Muscle of back (tissue), 11 donors: ENCODE results near the gene PLA2R1. TPM values are rescaled to one million over a fixed set of nuclear protein-coding genes. Genes with fewer than 3 reads are reported as not detected.

Experiments
- DNase-seq, 3 donors: peaks; one replicate each; pipeline versions ENCODE4 v3.0.0 to v3.0.0-alpha.2; 2013
- polyA plus RNA-seq, 10 donors: library from polyadenylated mRNA; unstranded; fragments of 120-200 nt; gene quantifications; one replicate each; pipeline ENCODE4 v1.2.1, GENCODE V29; 2013; ENCODE audit not compliant: insufficient read length in 10 of 10

The PLA2R1 gene
- polyA plus RNA-seq, 10 donors = 1.2 to 3.9 (median 1.8) TPM

DNA sequence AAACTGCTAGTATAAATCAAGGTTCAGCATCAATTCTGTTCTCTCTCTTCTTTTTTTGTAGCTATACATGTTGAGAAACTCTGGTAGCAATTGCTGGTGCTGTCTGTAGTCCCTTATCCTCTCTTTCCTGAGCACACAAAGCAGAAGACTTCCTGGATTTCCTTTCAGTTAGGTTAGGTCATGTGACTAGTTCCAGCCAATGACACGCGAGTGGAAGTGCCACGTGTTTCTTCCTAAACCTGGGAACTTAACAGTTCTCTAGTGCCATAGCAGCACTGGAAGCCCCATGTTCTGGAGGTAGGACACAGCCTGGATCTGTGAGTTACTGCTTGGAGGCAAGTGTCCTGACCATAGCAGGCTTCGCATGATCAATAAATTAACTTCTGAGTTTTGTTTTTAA is 125.9 kb downstream of the PLA2R1 start:
- no peak for DNase-seq

DNA sequence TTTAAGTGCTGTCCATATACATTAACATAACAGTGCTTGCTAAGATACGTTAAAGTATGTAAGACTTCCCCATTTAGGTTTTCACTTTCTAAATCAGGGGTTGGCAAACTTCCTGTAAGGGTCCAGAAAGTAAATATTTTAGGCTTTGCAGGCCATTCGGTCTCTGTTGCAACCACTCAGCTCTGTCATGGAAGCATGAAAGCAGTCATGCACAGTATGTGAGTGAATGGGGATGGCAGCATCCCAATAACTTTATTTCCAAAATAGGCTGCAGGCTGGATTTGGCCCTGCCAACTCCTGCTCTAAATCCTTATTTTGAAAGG is 128.7 kb downstream of the PLA2R1 start:
- DNase-seq = peak in 1 of 3 donors; percentile 47

DNA sequence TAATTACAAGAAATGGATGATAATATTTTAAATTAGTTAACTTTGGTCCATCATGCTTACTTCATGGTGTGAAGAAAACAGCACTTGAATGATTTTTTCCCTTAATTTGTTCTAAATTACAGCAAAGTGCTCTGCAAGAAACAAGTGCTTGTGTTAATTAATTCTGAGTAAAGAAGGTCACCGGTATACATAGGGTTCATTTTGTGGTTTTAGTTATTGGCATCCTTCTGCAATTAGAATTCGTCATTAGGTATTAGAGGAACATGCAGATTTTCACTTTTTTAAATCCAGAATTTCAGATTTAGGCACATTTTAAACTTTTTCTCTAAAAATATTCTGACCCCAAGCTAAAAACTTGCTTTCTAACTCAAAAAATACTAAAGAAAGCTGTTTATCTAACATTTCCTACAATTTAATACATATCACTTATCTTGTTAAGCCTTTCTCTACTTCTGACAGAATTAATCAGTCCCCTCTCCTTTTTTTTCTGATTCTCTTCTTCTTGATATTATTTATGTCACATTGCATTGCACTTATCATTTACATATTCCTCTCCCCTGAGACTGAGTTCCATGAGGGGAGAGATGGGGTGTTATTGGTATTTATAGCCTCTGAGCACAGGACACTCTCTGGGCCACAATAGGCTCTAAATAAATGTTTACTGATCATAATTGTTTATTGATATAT is 129.2 kb downstream of the PLA2R1 start:
- DNase-seq = no peak

DNA sequence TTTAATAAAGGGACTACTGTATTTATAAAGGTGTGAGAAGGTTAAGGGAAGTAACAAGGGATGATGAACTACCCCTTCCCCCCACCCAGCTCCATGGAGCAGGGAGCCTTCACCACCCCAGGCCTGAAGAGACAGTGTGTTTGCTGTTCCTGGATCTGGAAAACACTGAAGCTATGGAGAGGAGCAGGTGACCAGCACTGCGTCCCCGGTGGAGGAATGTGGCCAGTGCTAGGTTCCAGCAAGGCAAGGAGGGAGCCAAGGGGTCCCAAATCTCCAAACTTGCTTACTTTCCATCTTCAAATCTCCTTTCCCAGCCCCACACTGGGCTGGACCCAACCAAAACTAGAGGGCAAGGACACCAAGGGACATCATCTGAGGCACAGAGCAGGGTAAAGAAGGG is 135.7 kb downstream of the PLA2R1 start:
- DNase-seq = no peak

DNA sequence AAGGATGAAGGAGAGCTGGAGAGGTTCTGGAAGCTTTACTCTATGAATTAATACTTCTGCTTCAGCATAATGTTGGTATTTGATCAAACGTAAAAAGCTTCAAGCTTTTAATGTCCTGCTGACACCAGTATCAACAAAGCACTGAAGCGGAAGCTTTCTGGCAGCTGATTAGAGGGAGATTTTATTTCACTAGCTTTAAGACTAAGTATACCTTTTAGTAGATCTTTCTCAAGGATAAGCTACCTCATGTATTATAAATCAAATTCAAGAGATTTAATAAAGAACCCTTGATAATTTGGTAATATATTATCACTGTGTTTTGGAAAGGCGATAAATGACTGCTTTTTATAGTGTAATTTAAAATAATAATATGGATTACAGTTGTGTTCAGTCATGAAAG is 136.4 kb downstream of the PLA2R1 start:
- DNase-seq = no peak

DNA sequence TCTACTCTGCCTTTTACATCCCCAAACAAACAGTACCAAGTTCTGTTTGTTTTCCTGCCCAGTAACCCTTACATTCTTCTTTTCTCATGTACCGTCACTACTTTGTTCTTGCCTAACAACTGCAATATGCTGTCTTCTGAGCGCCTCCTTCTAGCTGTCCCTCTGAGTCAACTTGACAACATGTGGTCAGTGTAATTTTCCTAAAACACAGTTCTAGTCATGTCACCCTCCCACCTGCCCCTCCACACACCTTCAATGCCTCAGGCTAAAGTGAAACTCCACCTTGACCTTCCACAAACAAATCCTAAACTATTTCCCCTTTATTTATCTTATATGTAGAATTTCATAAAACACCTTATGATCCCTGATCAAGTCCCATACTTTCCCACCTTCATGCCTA is 139.9 kb downstream of the PLA2R1 start:
- DNase-seq = no peak

DNA sequence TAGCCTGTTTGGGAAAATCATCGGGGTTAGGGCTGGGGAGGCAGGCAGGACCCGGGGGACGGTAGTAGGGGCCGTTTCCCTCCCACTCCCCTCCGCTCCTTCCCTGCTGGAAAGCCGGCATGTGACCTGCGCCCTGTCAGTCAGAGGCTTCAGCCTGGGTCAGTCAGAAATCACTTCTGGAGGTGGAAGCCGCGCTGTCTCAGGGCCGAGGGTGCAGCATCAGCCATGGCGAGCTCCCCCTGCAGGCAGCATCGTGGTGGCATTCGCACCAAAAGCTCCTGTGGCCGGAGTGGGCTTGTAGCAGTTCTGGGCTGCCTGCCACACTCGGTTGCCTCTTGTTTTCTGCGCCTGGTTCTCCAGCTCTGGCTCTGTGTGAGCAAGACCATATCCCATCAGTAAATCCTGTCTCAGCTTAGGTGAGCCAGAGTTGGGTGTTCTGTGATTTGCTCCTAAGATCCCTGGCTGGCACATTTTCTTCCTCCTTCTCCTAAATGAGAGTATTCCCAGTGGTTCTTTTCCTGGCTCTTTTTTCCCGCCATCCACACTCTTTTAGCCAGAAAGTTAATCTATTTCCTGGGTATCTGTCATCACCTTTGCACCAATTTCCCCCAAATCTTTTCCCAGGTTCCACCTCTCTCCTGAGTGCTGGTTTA is 140.5 kb downstream of the PLA2R1 start:
- peak in 2 of 3 donors; percentile 30 to 58 for DNase-seq

DNA sequence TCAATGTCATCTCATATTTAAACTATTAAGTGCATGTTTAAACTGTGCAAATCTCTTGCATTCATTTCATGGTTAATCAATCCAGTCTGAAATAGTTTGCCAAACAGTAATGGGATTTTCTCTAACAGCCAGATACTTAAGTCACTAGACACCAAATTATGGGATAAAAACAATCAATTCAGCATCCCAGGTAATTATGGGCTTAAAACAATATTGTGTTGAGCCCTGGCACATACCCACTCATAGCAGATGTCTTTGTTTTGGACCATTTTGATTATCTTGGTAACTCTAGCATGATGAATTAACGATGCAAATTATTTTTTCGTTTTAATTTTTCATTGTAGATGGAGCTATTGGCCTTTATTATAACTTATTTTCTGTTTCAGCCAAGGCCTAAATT is 145.9 kb downstream of the PLA2R1 start:
- DNase-seq = no peak

DNA sequence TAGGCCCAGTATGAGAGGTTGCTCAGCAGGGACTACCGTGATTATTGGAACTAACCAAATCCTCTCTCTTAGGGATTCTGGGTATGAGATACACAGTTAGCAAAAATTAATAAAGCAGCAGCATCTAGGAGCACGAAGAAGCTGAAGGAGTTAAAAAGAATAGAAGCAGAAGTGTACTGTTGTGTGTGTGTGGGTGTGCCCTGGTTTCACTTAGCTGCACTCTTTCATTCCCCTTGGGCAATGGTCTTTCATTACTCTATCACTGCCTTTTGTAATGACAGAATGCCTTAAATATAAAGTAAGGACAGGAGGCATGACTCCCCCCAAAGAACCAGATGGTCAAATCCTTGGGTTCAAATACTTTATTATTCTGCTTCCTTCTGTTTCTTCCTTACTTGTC is 148.5 kb downstream of the PLA2R1 start:
- no peak for DNase-seq

DNA sequence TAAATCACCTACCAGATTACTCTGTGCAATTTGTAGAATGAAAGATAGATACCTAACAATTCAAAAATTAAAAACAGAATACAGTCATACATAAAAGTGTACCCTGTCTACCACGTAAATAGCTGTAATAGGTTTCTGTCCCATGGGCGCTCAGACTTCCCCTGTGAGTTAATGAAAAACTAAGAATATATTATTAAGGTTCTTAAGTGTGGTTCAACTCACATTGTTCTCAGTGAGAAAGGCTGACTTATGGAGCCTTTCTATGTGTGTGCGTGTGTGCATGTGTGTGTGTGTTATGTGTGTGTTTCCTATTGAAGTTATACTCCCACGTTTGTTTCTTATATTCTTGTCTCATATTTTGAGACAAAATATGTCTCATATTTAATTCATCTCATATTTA is 149.8 kb downstream of the PLA2R1 start:
- no peak for DNase-seq

DNA sequence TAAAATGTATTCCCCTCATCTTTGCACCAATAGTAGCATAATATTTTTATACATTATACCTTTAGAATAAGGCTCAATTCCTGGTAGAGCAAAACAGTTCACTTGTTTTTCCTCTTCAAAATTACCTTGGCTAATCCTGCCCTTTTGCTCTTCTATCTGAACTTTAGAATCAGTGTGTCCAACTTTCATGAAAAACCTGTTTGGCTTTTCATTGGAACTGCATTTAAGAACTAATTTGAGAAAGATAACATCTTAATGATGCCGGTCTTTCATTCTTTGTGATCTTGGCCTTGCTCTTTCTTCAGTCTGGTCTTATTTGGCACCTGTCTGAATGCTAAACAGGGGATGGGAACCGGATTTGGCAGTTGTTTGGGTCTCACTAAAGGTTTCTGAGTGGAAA is 151.5 kb downstream of the PLA2R1 start:
- DNase-seq = no peak

DNA sequence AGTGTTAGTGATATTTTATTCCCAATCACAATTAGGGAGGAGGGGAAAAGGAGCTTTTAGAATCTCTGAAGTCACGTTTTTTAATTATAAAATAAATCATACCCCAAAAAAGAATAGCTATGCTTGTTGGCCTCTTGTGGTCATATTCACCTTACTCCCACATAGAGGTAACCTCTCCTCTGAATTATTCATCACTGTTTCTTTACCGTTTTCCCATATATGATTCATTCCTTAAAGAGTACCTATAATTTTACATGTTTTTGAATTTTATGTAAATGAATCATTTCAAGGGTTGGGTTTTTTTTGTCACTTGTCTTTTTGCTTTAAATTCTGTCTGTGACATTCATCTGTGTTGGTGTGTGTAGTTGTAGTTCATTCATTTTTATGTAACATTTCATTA is 153.8 kb downstream of the PLA2R1 start:
- DNase-seq = no peak

DNA sequence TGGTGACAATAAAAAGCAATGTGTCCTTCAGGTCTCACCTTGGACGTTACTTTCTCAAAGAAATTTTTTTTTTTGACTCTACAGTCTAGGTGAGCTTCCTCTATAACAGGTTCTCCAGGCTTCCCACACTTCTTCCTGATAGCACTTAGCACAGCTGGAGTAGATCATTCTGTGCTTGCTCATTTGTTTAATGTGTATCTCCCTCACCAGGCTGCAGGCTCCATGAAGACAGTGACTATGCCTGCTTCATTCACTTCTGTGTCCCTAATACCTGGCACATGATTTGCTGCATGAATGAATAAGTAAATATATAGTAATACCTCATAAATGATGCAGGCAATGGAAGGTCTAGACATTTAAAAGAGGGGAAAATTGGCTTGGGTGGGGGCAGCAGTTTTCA is 154.5 kb downstream of the PLA2R1 start:
- DNase-seq = no peak

DNA sequence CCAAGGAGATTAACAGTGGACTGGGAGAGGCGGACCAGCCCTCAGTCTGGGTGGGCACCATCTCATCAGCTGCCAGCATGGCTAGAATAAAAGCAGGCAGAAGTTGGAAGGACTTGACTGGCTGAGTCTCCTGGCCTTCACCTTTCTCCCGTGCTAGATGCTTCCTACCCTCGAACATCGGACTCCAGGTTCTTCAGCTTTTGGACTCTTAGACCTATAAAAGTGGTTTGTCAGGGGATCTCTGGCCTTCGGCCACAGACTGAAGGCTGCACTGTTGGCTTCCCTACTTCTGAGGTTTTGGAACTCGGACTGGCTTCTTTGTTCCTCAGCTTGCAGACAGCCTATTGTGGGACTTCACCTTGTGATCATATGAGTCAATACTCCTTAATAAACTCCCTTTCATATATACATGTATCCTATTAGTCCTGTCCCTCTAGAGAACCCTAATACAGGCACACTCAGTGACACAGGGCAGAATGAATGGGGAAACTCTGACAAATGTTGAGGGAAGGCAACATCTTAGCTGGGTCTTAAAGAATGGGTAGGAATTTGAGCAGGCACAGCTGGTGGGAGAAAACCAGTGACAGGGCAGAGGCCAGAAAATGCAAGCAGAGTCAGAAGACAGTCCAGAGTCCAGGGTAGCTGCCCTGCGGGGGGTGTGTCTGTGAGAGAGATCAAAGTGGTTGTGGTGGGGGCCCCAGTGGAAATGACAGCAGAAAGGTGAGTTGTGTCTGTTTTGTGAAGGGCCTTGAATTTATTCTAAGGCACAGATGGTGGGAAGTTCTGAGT is 156.3 kb downstream of the PLA2R1 start:
- no peak for DNase-seq

DNA sequence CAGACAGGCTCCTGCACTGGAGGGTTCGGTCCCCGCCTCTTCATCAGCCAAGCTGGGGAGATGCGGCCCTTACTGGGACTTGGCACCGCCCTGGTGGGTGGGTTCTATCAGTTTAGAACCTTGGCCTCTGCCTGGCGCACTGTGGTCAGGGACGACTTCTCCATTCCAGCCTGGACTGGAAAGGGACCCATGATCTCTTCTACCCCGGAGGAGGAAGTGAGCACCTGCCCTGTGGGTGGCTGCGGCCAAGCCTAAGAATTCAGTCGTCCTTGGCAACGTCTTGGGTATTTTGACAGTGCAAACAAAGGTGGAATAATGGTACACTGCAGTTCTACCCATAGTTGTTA is 157.5 kb downstream of the PLA2R1 start:
- no peak for DNase-seq

DNA sequence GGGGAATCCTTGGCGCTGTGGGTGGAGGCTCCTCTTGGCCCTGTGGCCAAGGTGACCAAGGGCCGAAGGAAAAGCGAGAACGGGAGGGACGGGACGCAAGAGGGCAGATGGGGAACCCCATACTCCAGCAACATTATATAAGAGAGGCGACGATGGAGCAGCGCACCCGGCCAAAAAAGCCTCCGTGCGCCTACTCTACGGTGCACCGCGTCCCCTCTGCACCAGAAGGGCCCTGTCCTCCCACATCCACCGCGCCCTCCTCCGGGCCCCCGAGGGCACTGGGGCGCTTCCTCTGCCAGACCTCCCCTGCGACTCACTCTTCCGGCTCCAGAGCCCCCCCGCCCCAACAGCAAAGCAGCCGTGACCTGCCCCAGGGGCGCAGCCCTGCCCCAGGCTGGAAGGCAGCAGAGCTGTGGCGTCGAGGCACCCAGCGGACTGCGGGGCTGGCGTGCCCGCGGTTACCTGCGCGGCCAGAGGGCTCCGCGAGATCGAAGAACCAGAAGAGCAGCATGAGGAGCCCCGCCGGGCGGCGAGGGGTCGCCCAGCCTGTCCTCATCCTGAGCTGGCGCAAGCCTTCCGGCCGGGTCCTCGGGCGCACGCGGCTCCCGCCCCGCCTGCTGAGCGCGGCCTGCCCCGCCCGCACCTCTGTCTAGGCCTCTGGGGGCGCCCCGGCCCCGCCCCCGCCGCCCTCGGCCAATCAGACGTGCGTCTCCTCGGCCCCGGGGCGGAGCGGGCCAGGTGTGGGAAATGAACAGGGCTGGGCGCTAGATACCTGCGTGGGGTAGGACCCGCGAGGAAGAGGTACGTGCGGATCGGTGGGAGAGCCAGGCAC is 158.1 kb downstream of the PLA2R1 start, which contains the start of gene LY75:
TSS of gene LY75 (minus strand) at position 630 of the 832 bp plus-strand sequence.
- peak in 2 of 3 donors; percentile 6 to 56 for DNase-seq

DNA sequence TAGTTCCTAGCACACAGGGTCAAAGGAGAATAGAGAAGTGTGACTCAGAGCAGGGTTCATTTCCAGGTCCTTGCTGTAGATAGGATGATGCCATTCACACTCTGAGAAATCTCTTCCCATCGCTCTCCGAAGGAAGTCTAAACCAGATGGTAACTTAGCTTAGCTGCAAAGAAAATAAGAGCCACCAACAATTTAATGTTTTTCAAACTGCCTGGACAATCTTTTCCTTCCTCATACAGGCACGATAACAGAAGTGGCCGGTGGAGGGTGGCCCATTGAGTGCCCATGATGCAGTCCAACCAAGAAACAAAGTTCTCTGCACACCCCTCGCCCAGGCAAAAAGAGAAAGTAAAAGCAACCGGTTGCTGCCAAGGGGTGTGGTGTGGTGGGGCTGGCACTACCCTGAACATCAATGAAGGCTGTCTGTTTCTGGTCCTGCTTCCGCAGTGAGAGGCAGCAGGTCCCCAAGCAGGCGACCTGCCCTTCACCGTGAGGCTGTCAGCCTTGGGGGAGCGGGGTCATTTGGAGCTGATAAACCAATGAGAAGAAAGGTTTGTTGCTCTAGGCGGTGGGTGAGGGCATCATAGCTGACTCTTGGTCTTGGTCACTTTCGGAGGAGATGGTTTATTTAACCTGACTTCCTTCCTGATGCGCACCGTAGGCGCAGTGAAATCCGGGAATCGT is 158.8 kb downstream of the PLA2R1 start:
- peak in 1 of 3 donors; percentile 45 for DNase-seq

DNA sequence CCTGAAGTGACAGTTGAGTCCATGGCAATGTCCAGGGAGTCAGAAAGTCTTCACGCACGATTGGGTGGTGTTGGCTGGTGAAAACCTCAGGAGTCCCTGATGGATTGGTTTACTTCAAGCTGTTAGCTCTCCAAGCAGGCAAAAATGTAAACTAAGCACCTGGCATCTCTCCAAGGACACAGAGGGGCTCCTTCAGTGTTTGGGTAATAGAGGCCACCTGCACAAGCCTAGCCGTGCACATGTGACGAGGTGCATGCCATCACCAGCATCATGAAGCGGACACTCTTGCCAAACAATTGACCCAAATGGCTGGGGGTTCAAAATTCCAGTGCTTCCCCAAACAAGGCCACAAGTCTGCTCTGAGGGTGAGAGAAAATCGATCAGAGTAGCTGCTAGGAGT is 159.7 kb downstream of the PLA2R1 start:
- no peak for DNase-seq

DNA sequence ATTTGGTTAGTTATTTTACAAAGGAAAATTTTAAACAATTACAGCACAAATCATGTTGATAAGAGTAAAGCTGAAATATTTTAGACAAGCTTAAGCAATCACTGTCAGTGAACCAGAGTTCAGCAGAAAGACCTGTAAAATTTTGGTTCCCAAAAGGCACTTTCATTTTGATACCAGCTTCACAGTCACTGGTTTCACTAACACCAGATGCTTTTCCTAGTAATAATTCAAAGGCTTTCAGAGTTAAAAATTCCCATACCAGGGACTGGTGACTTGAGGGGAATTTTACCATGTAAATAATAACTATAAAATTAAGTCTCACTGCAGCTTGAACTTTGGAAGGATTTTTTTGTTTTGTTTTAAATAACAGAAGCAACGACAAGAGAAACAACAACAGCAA is 162.1 kb downstream of the PLA2R1 start:
- no peak for DNase-seq

DNA sequence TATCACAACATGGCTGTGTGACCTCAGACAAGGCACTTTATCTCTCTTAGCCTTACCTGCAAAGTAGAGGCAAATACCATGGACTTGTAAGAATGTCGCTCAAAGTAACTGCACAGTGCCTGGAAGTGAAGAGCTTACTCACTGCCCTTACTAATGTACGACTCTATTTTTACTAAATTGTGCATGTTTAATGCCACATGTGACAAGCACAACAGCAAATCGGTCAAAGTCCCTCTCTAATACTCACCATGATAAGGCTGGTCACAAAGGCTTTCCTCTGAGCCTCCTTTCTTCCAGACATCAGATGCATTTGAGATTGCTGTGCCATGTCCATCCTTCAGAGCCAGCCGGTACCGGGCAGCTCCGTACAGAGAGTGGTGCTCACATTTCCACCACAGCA is 164.0 kb downstream of the PLA2R1 start:
- DNase-seq = no peak

DNA sequence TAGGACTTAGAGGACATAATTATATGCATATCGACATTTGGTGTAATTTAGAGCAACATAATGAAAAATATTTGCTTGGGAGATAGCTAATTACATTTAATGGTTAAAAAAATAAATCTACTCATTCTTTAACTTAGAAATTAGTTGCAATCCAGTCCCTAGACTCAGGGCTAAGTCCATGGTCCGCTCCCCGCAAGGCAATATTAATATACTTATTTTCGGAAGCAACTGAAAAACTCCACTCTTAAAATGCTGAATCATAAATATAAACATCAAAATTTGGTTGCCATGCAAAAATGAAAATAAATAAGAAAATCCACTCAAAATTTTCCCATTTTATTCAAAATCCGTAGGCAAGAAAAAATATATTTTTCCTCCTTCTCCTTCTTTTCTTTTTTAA is 164.7 kb downstream of the PLA2R1 start:
- DNase-seq = no peak

DNA sequence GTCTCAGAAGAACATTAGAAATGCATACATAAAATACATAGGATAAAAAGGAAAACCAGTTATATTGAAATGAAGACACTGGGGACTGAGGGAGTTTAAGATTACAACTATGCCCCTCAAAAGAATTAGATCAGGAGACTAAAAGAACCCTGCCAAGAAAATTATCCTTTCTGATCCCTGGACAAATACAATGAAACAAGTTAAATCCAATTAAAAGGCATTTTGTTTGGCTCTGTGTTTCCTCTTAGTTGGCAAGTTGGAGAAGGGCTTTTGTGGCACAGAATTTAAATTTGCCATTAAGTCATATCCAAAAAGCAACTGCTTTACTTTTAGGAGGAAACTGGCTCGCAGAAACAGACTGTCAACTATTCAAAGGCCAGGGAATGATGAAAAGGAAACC is 165.3 kb downstream of the PLA2R1 start:
- no peak for DNase-seq
